ENCODE data around the gene FRAS1. TPM values are rescaled to one million over a fixed set of nuclear protein-coding genes. Genes with fewer than 3 reads are reported as not detected.

The FRAS1 gene
- polyA plus RNA-seq, 2 of the 4 experiments (the other 2 are of a cell fraction), result 2.3 to 5.8 TPM

DNA sequence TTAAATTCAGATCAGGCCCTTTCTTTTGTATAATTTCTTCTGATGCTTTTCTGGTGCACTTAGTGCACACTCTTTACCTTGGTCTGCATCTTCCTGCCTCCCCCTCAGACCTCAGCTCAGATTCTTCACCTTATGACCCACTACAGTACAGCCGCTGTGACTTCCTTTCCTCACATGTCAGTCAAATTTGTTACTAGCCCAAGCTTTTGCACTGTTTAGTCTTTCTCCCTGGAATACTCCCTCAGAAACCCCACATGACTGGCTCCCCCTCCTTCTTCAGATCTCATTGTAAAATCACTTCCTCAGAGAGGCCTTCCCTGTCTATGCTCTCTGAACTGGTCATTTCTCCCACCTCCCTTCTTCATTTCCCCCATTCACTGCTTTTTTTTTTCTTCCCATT is 132.9 kb downstream of the FRAS1 start (continued):
- TF ChIP-seq, protein P1, sequence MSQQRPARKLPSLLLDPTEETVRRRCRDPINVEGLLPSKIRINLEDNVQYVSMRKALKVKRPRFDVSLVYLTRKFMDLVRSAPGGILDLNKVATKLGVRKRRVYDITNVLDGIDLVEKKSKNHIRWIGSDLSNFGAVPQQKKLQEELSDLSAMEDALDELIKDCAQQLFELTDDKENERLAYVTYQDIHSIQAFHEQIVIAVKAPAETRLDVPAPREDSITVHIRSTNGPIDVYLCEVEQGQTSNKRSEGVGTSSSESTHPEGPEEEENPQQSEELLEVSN (IDR thresholded peaks at IDR 0.05; ENCODE audit: borderline replicate concordance, low read depth), result no peak
- TF ChIP-seq ESRRA (IDR thresholded peaks at IDR 0.05; ENCODE audit: borderline replicate concordance, low read length) (no peak), HDAC2 (IDR thresholded peaks at IDR 0.05) (no peak), SMC3 (IDR thresholded peaks at IDR 0.05) (no peak)

DNA sequence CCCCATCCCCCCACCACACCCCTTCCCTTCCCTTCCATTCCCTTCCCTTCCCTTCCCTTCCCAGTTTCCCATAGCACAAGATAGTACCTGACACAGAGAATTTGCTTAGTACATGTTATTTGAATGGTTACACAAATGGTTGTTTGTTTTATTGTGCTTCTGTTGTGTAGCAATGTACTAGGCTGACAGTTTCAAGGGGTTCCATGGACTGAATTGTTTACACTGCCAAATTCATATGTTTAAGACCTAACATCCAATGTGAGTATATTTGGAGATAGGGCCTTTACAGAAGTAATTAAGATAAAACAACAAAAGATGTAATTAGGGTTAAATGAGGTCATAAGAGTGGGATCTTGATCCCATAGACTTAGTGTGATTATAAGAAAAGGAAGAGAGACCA is 133.5 kb downstream of the FRAS1 start:
- H3K4me3 ChIP-seq, result no peak overlapping the region
- DNase-seq (ENCODE audit: low read depth in 1 of 2, low spot score in 1 of 2) (no peak), ATAC-seq (no peak), FAIRE-seq (no peak)
- H3K9me3 ChIP-seq, result no peaks in the 10 kb centered on the region
- no peak overlapping the region for H3K27ac ChIP-seq
- POLR2A ChIA-PET, result no interaction called here
- TF ChIP-seq RFX5 (IDR thresholded peaks at IDR 0.05) (no peak), RARB (CRISPR knock-in tag; IDR thresholded peaks at IDR 0.05) (no peak), HDAC2 (IDR thresholded peaks at IDR 0.05) (no peak), CBX8 (IDR thresholded peaks at IDR 0.05) (no peak), ZC3H11A (IDR thresholded peaks at IDR 0.05) (no peak), NFE2L2 (conservative IDR thresholded peaks at IDR 0.05; ENCODE audit: low read length) (no peak), MAFK (IDR thresholded peaks at IDR 0.05; ENCODE audit: partially characterized antibody) (no peak), CHD2 (IDR thresholded peaks at IDR 0.05; ENCODE audit: low read length, partially characterized antibody) (no peak), CHD4 (IDR thresholded peaks at IDR 0.05; ENCODE audit: borderline replicate concordance) (no peak), FOSB (CRISPR knock-in tag; IDR thresholded peaks at IDR 0.05) (no peak), HOXA7 (CRISPR knock-in tag; IDR thresholded peaks at IDR 0.05) (no peak), EHF (CRISPR knock-in tag; IDR thresholded peaks at IDR 0.05) (no peak)
- TF ChIP-seq, protein P2, sequence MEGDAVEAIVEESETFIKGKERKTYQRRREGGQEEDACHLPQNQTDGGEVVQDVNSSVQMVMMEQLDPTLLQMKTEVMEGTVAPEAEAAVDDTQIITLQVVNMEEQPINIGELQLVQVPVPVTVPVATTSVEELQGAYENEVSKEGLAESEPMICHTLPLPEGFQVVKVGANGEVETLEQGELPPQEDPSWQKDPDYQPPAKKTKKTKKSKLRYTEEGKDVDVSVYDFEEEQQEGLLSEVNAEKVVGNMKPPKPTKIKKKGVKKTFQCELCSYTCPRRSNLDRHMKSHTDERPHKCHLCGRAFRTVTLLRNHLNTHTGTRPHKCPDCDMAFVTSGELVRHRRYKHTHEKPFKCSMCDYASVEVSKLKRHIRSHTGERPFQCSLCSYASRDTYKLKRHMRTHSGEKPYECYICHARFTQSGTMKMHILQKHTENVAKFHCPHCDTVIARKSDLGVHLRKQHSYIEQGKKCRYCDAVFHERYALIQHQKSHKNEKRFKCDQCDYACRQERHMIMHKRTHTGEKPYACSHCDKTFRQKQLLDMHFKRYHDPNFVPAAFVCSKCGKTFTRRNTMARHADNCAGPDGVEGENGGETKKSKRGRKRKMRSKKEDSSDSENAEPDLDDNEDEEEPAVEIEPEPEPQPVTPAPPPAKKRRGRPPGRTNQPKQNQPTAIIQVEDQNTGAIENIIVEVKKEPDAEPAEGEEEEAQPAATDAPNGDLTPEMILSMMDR (IDR thresholded peaks at IDR 0.05), result no peak
- CTCF ChIA-PET, result no interaction called here
- H3K4me1 ChIP-seq, result no peaks in the 10 kb centered on the region
- no peak overlapping the region for H3K4me2 ChIP-seq

DNA sequence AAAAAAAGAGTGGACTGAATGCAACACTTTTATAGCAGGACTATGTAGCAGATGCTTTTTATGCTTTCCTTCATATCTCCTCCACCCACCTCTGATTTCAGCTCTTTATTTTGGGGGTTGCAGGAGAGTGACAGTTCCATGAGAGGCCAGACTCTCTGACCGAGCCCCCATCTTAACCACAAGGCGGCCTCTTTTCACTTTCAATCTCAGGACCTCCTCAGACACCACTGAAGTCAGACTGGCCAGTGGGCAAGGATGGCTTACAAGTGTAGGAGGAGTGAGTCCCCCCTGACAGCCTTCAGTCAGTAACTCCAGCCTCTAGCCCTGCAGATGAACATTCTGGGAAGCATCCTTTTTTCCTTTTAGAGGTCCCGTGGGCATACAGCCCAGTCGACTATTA is 140.8 kb downstream of the FRAS1 start:
- ChIA-PET CTCF (interaction anchor here (0.8 kb wide), 1 partner anchor 10 kb away, joined by 3 read pairs; no protein-coding TSS in a partner anchor), POLR2A (no interaction called here)
- H3K4me2 ChIP-seq, result no peak overlapping the region
- ATAC-seq, result no peak
- TF ChIP-seq SMC3 (IDR thresholded peaks at IDR 0.05) (no peak), GATA3 (IDR thresholded peaks at IDR 0.05; ENCODE audit: borderline replicate concordance) (no peak), JUN (IDR thresholded peaks at IDR 0.05) (no peak), ZFP36 (IDR thresholded peaks at IDR 0.05; ENCODE audit: borderline replicate concordance, partially characterized antibody) (no peak), HEYL (CRISPR knock-in tag; IDR thresholded peaks at IDR 0.05) (no peak), RNF2 (IDR thresholded peaks at IDR 0.05; ENCODE audit: borderline replicate concordance, low read depth) (no peak), HOXB5 (CRISPR knock-in tag; IDR thresholded peaks at IDR 0.05) (no peak), RAD21 (conservative IDR thresholded peaks at IDR 0.05 in 1 of 2, IDR thresholded peaks at IDR 0.05 in 1 of 2) (no peak), TFCP2L1 (CRISPR knock-in tag; IDR thresholded peaks at IDR 0.05) (no peak), MYC (IDR thresholded peaks at IDR 0.05; ENCODE audit: borderline replicate concordance, low read length) (no peak)
- TF ChIP-seq, protein P2 (IDR thresholded peaks at IDR 0.05), result no peak
- WGBS (ENCODE audit: missing lambda C conversion rate), result 51% methylated on average over 4 of the region's 4 CpGs
- no peak for DNase-seq (ENCODE audit: low read depth in 1 of 2, low spot score in 1 of 2)
- H3K4me3 ChIP-seq, result no peak overlapping the region
- no peak for FAIRE-seq
- H3K9me3 ChIP-seq, result no peaks in the 10 kb centered on the region
- no peak overlapping the region for H3K27ac ChIP-seq
- no peaks in the 10 kb centered on the region for H3K4me1 ChIP-seq
